ENCODE results near the gene LRRC10B. TPM values are rescaled to one million over a fixed set of nuclear protein-coding genes. Genes with fewer than 3 reads are reported as not detected.

Gene LRRC10B
- total and polyA plus RNA-seq, 5 experiments from 2014 or later: not detected

DNA sequence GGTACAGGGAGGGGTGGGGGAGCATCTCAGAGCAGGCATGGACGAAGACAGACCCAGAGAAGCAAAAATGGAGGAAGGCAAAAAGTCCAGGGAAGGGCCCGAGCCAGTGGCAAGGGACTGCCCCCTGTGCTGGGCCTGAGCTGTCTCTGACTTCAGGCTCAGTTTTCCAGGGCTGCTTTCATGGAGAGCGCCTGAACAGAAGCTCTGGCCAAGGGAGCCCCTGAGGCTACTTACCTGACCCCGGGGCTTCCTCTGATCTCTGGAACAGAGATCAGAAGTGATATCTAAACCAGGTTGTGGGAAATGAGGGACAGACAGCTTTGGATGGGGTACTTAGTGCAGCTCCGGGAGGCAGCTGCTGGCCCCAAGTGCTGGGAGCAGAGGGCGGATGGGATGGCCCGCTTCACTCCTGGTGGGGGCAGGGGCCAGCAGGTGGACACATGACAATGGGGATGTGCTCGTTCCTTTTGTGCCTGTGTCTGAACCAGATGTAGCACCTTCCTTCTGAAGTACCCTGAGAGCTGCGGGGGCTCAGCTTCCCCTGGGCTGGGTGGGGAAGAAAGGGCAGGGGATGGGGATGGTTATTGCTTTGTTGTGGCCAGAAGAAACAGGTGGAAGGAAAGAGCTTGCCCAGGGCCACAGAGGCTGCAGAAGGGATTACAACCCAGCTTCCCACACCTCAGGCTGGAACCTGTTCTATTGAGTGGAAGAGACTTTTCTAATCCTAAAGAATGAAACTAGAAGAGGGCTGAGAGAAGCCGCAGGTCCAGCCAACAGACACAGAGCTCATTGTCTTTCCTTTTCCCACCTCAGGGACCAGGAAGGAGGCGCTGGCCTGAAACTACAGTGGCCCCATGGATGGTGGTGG lies 5.7 kb downstream of the LRRC10B start:
- ATAC-seq (no peak), DNase-seq (no peak)
- no peaks in the 10 kb centered on the region for H3K36me3 Mint-ChIP-seq
- peak overlapping the region in 1 of 10 donors; percentile 10 for H3K4me3 Mint-ChIP-seq
- no peaks in the 10 kb centered on the region for H3K9me3 Mint-ChIP-seq
- H3K27ac Mint-ChIP-seq: peak overlapping the region in 1 of 10 donors; percentile 17
- peaks cover 2 to 16% (median 11%) of the 10 kb centered on the region in 4 donors for H3K4me1 Mint-ChIP-seq
- H3K27me3 Mint-ChIP-seq: peaks cover 20 to 68% (median 42%) of the 10 kb centered on the region in 5 donors
- POLR2A ChIA-PET: no interaction called here

GRCh38 chr11:61515686-61516085 lies 7.1 kb downstream of the LRRC10B start:
- Mint-ChIP-seq H3K36me3 (no peaks in the 10 kb centered on the region), H3K4me1 (peaks cover 2 to 14% (median 8%) of the 10 kb centered on the region in 4 donors), H3K27me3 (peaks cover 18 to 62% (median 44%) of the 10 kb centered on the region in 5 donors), H3K9me3 (no peaks in the 10 kb centered on the region), H3K27ac (no peak overlapping the region), H3K4me3 (peak overlapping the region in 3 of 10 donors; percentile 57 to 78 (median 73))
- DNase-seq (no peak), ATAC-seq (no peak)
- POLR2A ChIA-PET: interaction anchor here (1.5 kb wide), 1 partner anchor 37 kb away, joined by 3 read pairs; no protein-coding TSS in a partner anchor

GRCh38 chr11:61516191-61516590 lies 7.6 kb downstream of the LRRC10B start:
- Mint-ChIP-seq H3K27me3 (peaks cover 15 to 57% (median 41%) of the 10 kb centered on the region in 5 donors), H3K27ac (no peak overlapping the region), H3K4me1 (peaks cover 2 to 14% (median 8%) of the 10 kb centered on the region in 4 donors), H3K9me3 (no peaks in the 10 kb centered on the region), H3K4me3 (peak overlapping the region in 6 of 10 donors; percentile 31 to 79 (median 75)), H3K36me3 (no peaks in the 10 kb centered on the region)
- no peak for DNase-seq
- peak; percentile 35 to 49 for ATAC-seq
- POLR2A ChIA-PET: interaction anchor here (0.6 to 1.5 kb wide), 3 partner anchors 38 to 87 kb away, joined by 3 read pairs; partner anchors contain the start of genes CPSF7 and SDHAF2

DNA sequence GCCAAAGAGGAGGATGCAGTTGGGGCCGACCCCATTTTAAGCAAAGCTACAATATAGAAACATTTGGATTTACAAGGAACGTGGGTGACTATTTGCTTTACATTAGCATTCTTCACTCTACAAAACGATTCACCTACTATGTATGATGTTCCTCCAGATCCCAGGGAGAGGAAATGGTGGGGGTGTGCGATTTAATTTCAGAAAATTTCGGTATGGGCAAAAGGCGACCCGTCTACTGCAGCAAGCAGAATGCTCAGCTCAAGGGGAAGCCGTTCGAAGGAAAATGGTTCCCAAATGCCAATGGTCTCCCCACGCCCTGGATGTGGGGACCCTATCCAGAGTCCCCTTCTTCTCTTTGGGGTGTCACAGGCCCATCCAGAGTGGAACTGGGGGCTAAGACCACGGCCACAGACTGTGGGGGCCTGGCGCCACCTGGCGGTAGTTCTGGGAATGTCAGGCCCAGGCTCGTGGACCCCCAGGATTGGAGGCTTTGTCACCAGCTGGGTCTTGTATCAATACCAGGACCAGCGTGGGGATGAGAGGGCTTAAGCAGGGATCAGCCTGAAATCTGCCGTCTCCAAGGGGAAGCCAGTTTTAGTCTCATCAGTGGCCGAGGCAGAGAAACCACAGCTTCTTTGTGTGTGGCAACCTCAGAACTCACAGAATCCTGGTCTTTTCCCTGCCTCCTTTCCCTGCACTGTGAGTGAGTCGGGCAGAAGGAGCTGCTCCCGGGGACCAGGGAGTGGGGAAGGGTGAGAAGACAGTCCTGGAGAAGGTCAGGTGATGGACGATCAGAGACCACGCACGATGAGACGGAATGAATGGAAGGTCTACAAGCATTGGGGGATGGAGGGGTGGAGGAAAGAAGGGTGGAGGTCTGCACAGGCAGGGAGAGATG lies 8.4 kb downstream of the LRRC10B start:
- POLR2A ChIA-PET: interaction anchor here (0.6 to 1.5 kb wide), 3 partner anchors 39 to 87 kb away, joined by 3 read pairs; partner anchors contain the start of genes CPSF7 and SDHAF2
- ATAC-seq (peak; percentile 84 to 90), DNase-seq (peak; percentile 41 to 75 (median 67))
- Mint-ChIP-seq H3K27ac (no peak overlapping the region), H3K36me3 (no peaks in the 10 kb centered on the region), H3K4me3 (peak overlapping the region; percentile 31 to 79 (median 74)), H3K27me3 (peaks cover 13 to 50% (median 36%) of the 10 kb centered on the region in 5 donors), H3K4me1 (peaks cover 2 to 14% (median 8%) of the 10 kb centered on the region in 4 donors), H3K9me3 (no peaks in the 10 kb centered on the region)

DNA sequence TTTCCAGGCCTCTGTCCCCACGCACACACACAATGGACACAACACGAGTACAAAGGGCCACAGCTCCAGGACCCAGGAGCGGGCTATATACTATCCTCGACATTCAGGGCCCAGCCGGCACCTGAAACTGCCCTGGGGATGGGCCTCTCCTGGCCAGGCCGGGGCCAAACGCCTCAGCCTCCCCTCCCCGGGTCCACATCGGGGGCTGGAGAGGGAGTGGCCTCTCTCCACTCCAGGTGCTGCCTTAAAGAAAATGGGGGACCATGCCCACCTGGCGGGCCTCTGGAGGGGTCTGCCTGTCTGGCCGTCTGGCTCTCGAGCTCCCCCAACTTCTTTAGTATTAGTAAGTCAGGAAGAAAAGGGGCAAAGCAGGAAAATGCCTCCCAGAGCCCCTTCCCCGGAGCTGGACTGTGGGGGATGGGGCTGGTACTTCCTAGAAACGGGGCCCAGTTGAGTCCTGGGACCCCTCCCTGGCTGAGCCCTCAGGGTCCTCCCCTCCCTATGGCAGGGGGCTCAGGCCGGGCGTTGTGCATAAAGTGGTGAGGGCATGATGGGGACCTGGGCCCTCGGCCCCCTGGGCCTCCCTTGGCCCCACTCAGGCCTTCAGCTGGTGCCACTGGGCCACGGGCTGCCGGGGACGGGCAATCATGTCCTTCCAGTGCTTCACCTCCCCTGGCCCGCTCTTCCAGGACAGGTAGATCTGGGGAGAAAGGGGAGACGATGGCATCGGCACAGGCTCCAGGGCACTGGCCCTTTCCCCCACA lies 9.7 kb downstream of the LRRC10B start:
- Mint-ChIP-seq H3K27me3 (peaks cover 9 to 37% (median 27%) of the 10 kb centered on the region in 5 donors), H3K9me3 (no peaks in the 10 kb centered on the region), H3K36me3 (no peaks in the 10 kb centered on the region), H3K4me3 (peak overlapping the region in 3 of 10 donors; percentile 13 to 51 (median 33)), H3K27ac (no peak overlapping the region), H3K4me1 (peaks cover 2 to 14% (median 8%) of the 10 kb centered on the region in 4 donors)
- DNase-seq (no peak), ATAC-seq (no peak)
- POLR2A ChIA-PET: interaction anchor here (0.6 kb wide), 1 partner anchor 35 kb away, joined by 9 read pairs; no protein-coding TSS in a partner anchor

DNA sequence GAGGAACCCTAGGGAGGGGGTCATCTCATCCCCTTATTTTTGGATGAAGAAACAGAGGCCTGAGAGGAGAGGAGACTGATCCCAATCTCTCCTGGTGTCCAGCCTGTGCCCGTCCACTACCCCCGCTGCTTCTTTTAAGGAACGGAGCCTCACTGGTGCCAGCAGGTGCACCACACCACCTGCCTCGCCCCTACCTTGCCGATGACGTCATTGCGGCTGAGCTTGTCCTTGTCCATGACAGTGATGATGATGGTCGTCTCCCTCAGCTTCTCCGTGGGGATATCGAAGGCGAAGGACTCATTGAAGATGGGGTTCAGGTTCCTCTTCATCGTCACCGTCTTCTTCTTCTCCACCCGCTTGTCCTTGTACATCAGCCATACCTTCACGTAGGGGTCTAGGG lies 14.3 kb downstream of the LRRC10B start:
- no peaks in the 10 kb centered on the region for H3K36me3 Mint-ChIP-seq
- peaks cover 7 to 38% (median 34%) of the 10 kb centered on the region in 5 donors for H3K27me3 Mint-ChIP-seq
- H3K4me3 Mint-ChIP-seq: no peak overlapping the region
- H3K9me3 Mint-ChIP-seq: no peaks in the 10 kb centered on the region
- POLR2A ChIA-PET: no interaction called here
- H3K4me1 Mint-ChIP-seq: peaks cover 0 to 2% (median 0%) of the 10 kb centered on the region in 4 donors
- H3K27ac Mint-ChIP-seq: no peak overlapping the region
- ATAC-seq (no peak), DNase-seq (no peak)

DNA sequence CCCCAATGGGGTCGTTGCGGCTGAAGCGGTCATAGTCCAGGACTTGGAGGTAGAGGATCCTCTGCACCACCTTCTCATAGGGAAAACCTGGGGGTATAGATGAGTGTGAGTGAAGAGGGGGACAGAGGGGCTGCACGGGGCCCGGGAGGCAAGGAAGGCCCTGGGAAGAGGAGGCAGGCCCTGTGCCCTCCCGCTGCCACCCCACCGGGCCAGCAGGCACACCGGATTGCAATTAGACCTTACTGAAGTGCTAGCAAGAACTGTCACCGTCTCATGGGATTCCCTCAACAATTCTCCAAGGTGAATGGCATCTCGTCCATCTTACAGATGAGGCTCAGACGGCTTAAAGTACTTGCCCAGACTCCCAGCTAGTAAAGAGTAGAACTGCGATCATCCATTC lies 15.9 kb downstream of the LRRC10B start:
- Mint-ChIP-seq H3K4me1 (peaks cover 0 to 2% (median 0%) of the 10 kb centered on the region in 4 donors), H3K27ac (no peak overlapping the region), H3K4me3 (no peak overlapping the region), H3K36me3 (no peaks in the 10 kb centered on the region), H3K27me3 (peaks cover 5 to 40% (median 25%) of the 10 kb centered on the region in 5 donors), H3K9me3 (no peaks in the 10 kb centered on the region)
- ATAC-seq (no peak), DNase-seq (no peak)
- POLR2A ChIA-PET: no interaction called here

GRCh38 chr11:61524963-61525587 lies 16.5 kb downstream of the LRRC10B start:
- DNase-seq (no peak), ATAC-seq (no peak)
- Mint-ChIP-seq H3K36me3 (no peaks in the 10 kb centered on the region), H3K9me3 (no peaks in the 10 kb centered on the region), H3K27ac (no peak overlapping the region), H3K4me1 (peaks cover 0 to 2% (median 0%) of the 10 kb centered on the region in 4 donors), H3K27me3 (peaks cover 4 to 42% (median 25%) of the 10 kb centered on the region in 5 donors), H3K4me3 (no peak overlapping the region)
- POLR2A ChIA-PET: no interaction called here

- H3K27me3 Mint-ChIP-seq: peaks cover 4 to 42% (median 32%) of the 10 kb centered on the region in 5 donors
- no peak overlapping the region for H3K27ac Mint-ChIP-seq
- no peak for DNase-seq
- H3K4me1 Mint-ChIP-seq: peaks cover 0 to 2% (median 0%) of the 10 kb centered on the region in 4 donors
- no peak overlapping the region for H3K4me3 Mint-ChIP-seq
- POLR2A ChIA-PET: interaction anchor here (0.6 kb wide), 1 partner anchor 19 kb away, joined by 3 read pairs; no protein-coding TSS in a partner anchor
- no peak for ATAC-seq
- H3K36me3 Mint-ChIP-seq: no peaks in the 10 kb centered on the region
- no peaks in the 10 kb centered on the region for H3K9me3 Mint-ChIP-seq
Measured at GRCh38 chr11:61526229-61526628, 17.7 kb downstream of the LRRC10B start.

GRCh38 chr11:61526956-61527731 lies 18.6 kb downstream of the LRRC10B start:
- POLR2A ChIA-PET: no interaction called here
- peaks cover 4 to 39% (median 32%) of the 10 kb centered on the region in 5 donors for H3K27me3 Mint-ChIP-seq
- peaks cover 0 to 2% (median 0%) of the 10 kb centered on the region in 4 donors for H3K4me1 Mint-ChIP-seq
- peak overlapping the region in 1 of 10 donors; percentile 24 for H3K4me3 Mint-ChIP-seq
- DNase-seq (no peak), ATAC-seq (no peak)
- no peaks in the 10 kb centered on the region for H3K9me3 Mint-ChIP-seq
- H3K36me3 Mint-ChIP-seq: no peaks in the 10 kb centered on the region
- H3K27ac Mint-ChIP-seq: no peak overlapping the region

GRCh38 chr11:61528114-61528513 lies 19.6 kb downstream of the LRRC10B start:
- Mint-ChIP-seq H3K27ac (no peak overlapping the region), H3K4me1 (peaks cover 0 to 2% (median 0%) of the 10 kb centered on the region in 4 donors), H3K27me3 (peaks cover 4 to 39% (median 32%) of the 10 kb centered on the region in 5 donors), H3K9me3 (no peaks in the 10 kb centered on the region), H3K4me3 (no peak overlapping the region), H3K36me3 (no peaks in the 10 kb centered on the region)
- DNase-seq: no peak
- ATAC-seq: no peak
- POLR2A ChIA-PET: no interaction called here

Measured in naive thymus-derived CD8-positive, alpha-beta T cell (primary cell).